Liver (tissue), 9 donors: ENCODE measurements around the gene NOTO. TPM values are rescaled to one million over a fixed set of nuclear protein-coding genes. Genes with fewer than 3 reads are reported as not detected.

Experiments used
- DNase-seq: peaks from one replicate; pipeline ENCODE4 v3.0.0-alpha.2; 2017; ENCODE audit warnings: low spot score
- H3K27ac ChIP-seq, 2 donors: one replicate each; pipeline ENCODE4 v1.7.0; 2013; ENCODE audit warnings: inconsistent platforms in 2 of 2, low read length in 2 of 2, control low read depth in 1 of 2, low read depth in 1 of 2, mild to moderate bottlenecking in 1 of 2
- H3K27me3 ChIP-seq, 4 donors: one replicate each; pipeline versions ENCODE4 v1.6.1 to v1.7.0; 2013; ENCODE audit warnings: low read length in 3 of 4, inconsistent platforms in 1 of 4, mild to moderate bottlenecking in 1 of 4, moderate library complexity in 1 of 4; ENCODE audit not compliant: control insufficient read depth in 4 of 4, insufficient read depth in 4 of 4
- H3K36me3 ChIP-seq, 4 donors: one replicate each; pipeline versions ENCODE4 v1.6.1 to v1.7.0; 2013; ENCODE audit warnings: low read length in 3 of 4, mild to moderate bottlenecking in 3 of 4, low read depth in 1 of 4, moderate library complexity in 1 of 4; ENCODE audit not compliant: control insufficient read depth in 4 of 4, insufficient read depth in 3 of 4
- H3K4me1 ChIP-seq, 4 donors: one replicate each; pipeline versions ENCODE4 v1.6.1 to v1.7.0; 2013; ENCODE audit warnings: low read length in 3 of 4, mild to moderate bottlenecking in 3 of 4, moderate library complexity in 1 of 4; ENCODE audit not compliant: control insufficient read depth in 4 of 4, insufficient read depth in 4 of 4
- H3K4me3 ChIP-seq, 3 donors: one replicate each; pipeline versions ENCODE4 v1.6.1 to v1.7.0; 2013; ENCODE audit warnings: low read length in 3 of 3, control low read depth in 1 of 3, low read depth in 1 of 3, mild to moderate bottlenecking in 1 of 3
- H3K9ac ChIP-seq, 2 donors: one replicate each; pipeline ENCODE4 v1.7.0; 2013; ENCODE audit warnings: low read length in 2 of 2, mild to moderate bottlenecking in 2 of 2, moderate library complexity in 2 of 2, control low read depth in 1 of 2, low read depth in 1 of 2
- H3K9me3 ChIP-seq, 4 donors: one replicate each; pipeline versions ENCODE4 v1.6.1 to v1.7.0; 2013; ENCODE audit warnings: low read length in 3 of 4; ENCODE audit not compliant: control insufficient read depth in 4 of 4
- EGR1 ChIP-seq, 2 donors: IDR thresholded peaks; 2 replicates each; pipeline ENCODE4 v1.6.1; 2016 to 2018; ENCODE audit warnings: antibody characterized with exemption in 2 of 2, low read depth in 2 of 2
- FOXA1 ChIP-seq: IDR thresholded peaks from 2 replicates; pipeline ENCODE4 v1.6.1; 2016; ENCODE audit warnings: antibody characterized with exemption
- FOXA2 ChIP-seq: IDR thresholded peaks from 2 replicates; pipeline ENCODE4 v1.6.1; 2016; ENCODE audit warnings: antibody characterized with exemption
- GABPA ChIP-seq, 2 donors: IDR thresholded peaks in 1 of 2; conservative IDR thresholded peaks in 1 of 2; 2 replicates each; pipeline ENCODE4 v1.6.1; 2016; ENCODE audit warnings: antibody characterized with exemption in 2 of 2, mild to moderate bottlenecking in 1 of 2, moderate library complexity in 1 of 2
- HNF4G ChIP-seq: IDR thresholded peaks from 2 replicates; pipeline ENCODE4 v1.6.1; 2016; ENCODE audit warnings: antibody characterized with exemption
- NR2F2 ChIP-seq: IDR thresholded peaks from 2 replicates; pipeline ENCODE4 v1.6.1; 2016; ENCODE audit warnings: antibody characterized with exemption
- RXRA ChIP-seq, 2 donors: IDR thresholded peaks; 2 replicates each; pipeline ENCODE4 v1.6.1; 2017 to 2018; ENCODE audit warnings: antibody characterized with exemption in 2 of 2, mild to moderate bottlenecking in 1 of 2
- WGBS: extraction: QIAGEN DNeasy Blood & Tissue Kit; methylation state at CpG from one replicate; pipeline ENCODE4 v1.1.7; 2013; 5-methylcytosine and 5-hydroxymethylcytosine counted together
- polyA plus RNA-seq, 2 donors: library from polyadenylated mRNA; stranded (reverse) in 1 of 2; unstranded in 1 of 2; fragments of 200-250 nt in 1 of 2; fragments of >200 nt in 1 of 2; fragmentation: Nextera tagmentation in 1 of 2; extraction: Ambion mirVana in 1 of 2; gene quantifications; one replicate each; pipeline versions ENCODE4 v1.2.1 to v1.2.3, GENCODE V29; 2013 to 2015
- total RNA-seq, 2 donors: library from RNA; depleted of rRNA; stranded (reverse); fragments of >200 nt; gene quantifications; one replicate each; pipeline ENCODE4 v1.2.3, GENCODE V29; 2014
- TF ChIP-seq, protein P1 (sequence below): IDR thresholded peaks from 2 replicates; pipeline ENCODE4 v1.6.1; 2016; ENCODE audit warnings: antibody characterized with exemption, mild to moderate bottlenecking
- TF ChIP-seq, protein P2 (sequence below): IDR thresholded peaks from 2 replicates; pipeline ENCODE4 v1.6.1; 2016; ENCODE audit warnings: antibody characterized with exemption
- TF ChIP-seq, protein P3 (sequence below): IDR thresholded peaks from 2 replicates; pipeline ENCODE4 v1.6.1; 2016; ENCODE audit warnings: antibody characterized with exemption
- TF ChIP-seq, protein P4 (sequence below): IDR thresholded peaks from 2 replicates; pipeline ENCODE4 v1.6.1; 2016; ENCODE audit warnings: antibody characterized with exemption
- TF ChIP-seq, protein P5 (sequence below): fragments of 150-350 bp; IDR thresholded peaks from 2 replicates; pipeline ENCODE4 v1.5.1; 2017; ENCODE audit warnings: improper control_type of control experiment, low read depth, low read length; ENCODE audit not compliant: missing input control
- donor health status: healthy.
- donor health status: healthy.
- donor health status: healthy.
- donor health status: healthy.
- donor health status: healthy.

The NOTO gene
- total and polyA plus RNA-seq, 4 donors, result not detected

DNA sequence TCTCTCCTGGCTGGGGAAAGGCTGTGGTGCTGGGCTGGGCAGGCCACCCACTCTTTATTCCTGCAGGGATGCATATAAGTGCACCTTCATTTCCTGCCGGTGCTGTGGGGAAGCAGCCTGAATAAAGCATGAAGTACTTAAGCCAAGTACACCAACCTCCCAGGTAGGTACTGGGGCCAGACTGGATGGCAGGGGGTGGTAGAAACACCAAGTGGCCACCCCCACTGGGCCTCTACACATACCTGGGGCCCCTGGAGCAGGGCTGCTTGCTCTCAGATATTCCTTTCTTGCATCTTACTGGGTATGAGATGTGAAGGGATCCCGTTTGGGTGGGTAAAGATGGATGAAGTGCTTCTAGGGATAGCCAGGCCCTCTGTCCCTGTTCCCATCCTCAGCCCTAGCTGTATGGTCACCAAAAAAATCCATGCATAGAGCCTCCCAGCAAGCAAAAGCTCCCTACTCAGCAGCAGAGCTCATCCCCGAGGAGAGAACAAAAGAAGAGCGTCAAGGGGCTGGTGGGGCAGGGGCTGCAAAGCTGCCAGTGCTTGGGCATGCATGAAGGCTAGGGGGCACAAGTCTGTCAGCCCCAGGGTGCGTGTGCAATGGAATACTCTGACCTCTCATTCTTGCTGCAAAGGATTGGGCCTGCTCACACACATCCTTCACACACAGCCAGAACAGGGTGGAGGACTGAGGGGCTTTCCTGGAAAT is 53.7 kb downstream of the NOTO start:
- Histone ChIP-seq H3K4me1 (no peaks in the 10 kb centered on the region), H3K9ac (no peak overlapping the region), H3K9me3 (no peaks in the 10 kb centered on the region), H3K36me3 (peaks cover 4 to 32% (median 17%) of the 10 kb centered on the region in 4 donors), H3K27ac (no peak overlapping the region), H3K4me3 (no peak overlapping the region), H3K27me3 (no peaks in the 10 kb centered on the region)
- TF ChIP-seq HNF4G (no peak), NR2F2 (no peak), RXRA (IDR thresholded peaks at IDR 0.05) (no peak), GABPA (IDR thresholded peaks at IDR 0.05 in 1 of 2, conservative IDR thresholded peaks at IDR 0.05 in 1 of 2) (no peak), FOXA1 (no peak), FOXA2 (no peak)
- TF ChIP-seq, protein P1, sequence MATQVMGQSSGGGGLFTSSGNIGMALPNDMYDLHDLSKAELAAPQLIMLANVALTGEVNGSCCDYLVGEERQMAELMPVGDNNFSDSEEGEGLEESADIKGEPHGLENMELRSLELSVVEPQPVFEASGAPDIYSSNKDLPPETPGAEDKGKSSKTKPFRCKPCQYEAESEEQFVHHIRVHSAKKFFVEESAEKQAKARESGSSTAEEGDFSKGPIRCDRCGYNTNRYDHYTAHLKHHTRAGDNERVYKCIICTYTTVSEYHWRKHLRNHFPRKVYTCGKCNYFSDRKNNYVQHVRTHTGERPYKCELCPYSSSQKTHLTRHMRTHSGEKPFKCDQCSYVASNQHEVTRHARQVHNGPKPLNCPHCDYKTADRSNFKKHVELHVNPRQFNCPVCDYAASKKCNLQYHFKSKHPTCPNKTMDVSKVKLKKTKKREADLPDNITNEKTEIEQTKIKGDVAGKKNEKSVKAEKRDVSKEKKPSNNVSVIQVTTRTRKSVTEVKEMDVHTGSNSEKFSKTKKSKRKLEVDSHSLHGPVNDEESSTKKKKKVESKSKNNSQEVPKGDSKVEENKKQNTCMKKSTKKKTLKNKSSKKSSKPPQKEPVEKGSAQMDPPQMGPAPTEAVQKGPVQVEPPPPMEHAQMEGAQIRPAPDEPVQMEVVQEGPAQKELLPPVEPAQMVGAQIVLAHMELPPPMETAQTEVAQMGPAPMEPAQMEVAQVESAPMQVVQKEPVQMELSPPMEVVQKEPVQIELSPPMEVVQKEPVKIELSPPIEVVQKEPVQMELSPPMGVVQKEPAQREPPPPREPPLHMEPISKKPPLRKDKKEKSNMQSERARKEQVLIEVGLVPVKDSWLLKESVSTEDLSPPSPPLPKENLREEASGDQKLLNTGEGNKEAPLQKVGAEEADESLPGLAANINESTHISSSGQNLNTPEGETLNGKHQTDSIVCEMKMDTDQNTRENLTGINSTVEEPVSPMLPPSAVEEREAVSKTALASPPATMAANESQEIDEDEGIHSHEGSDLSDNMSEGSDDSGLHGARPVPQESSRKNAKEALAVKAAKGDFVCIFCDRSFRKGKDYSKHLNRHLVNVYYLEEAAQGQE, result no peak
- TF ChIP-seq, protein P2, sequence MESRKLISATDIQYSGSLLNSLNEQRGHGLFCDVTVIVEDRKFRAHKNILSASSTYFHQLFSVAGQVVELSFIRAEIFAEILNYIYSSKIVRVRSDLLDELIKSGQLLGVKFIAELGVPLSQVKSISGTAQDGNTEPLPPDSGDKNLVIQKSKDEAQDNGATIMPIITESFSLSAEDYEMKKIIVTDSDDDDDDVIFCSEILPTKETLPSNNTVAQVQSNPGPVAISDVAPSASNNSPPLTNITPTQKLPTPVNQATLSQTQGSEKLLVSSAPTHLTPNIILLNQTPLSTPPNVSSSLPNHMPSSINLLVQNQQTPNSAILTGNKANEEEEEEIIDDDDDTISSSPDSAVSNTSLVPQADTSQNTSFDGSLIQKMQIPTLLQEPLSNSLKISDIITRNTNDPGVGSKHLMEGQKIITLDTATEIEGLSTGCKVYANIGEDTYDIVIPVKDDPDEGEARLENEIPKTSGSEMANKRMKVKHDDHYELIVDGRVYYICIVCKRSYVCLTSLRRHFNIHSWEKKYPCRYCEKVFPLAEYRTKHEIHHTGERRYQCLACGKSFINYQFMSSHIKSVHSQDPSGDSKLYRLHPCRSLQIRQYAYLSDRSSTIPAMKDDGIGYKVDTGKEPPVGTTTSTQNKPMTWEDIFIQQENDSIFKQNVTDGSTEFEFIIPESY, result no peak
- TF ChIP-seq, protein P3, sequence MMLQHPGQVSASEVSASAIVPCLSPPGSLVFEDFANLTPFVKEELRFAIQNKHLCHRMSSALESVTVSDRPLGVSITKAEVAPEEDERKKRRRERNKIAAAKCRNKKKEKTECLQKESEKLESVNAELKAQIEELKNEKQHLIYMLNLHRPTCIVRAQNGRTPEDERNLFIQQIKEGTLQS, result no peak
- TF ChIP-seq, protein P4, sequence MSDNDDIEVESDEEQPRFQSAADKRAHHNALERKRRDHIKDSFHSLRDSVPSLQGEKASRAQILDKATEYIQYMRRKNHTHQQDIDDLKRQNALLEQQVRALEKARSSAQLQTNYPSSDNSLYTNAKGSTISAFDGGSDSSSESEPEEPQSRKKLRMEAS, result no peak
- WGBS, result 73% methylated on average over 5 of the region's 5 CpGs
- DNase-seq, result no peak

DNA sequence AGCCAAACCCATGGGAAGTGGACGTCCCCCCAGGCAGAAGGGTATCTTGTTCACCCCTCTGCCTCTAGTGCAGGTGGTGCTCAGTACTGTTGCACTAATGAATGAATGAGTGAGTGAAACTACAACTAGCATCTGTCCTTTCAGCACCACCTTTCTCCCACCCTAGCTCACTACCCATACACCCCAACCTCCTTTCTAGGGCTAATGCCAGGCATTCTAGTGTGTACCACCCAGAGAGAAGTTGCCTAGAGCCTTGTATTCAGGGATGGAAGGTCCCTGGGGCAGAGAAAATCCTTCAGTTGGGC is 54.2 kb downstream of the NOTO start:
- WGBS, result 89% methylated on average over 1 of the region's 1 CpG
- H3K4me1 ChIP-seq, result no peaks in the 10 kb centered on the region
- H3K27ac ChIP-seq, result no peak overlapping the region
- H3K9ac ChIP-seq, result no peak overlapping the region
- peaks cover 4 to 27% (median 16%) of the 10 kb centered on the region in 4 donors for H3K36me3 ChIP-seq
- no peak overlapping the region for H3K4me3 ChIP-seq
- H3K27me3 ChIP-seq, result no peaks in the 10 kb centered on the region
- TF ChIP-seq FOXA1 (no peak), EGR1 (IDR thresholded peaks at IDR 0.05; ENCODE audit: low read depth in 2 of 2) (no peak), FOXA2 (no peak), RXRA (IDR thresholded peaks at IDR 0.05) (no peak)
- TF ChIP-seq, protein P5, sequence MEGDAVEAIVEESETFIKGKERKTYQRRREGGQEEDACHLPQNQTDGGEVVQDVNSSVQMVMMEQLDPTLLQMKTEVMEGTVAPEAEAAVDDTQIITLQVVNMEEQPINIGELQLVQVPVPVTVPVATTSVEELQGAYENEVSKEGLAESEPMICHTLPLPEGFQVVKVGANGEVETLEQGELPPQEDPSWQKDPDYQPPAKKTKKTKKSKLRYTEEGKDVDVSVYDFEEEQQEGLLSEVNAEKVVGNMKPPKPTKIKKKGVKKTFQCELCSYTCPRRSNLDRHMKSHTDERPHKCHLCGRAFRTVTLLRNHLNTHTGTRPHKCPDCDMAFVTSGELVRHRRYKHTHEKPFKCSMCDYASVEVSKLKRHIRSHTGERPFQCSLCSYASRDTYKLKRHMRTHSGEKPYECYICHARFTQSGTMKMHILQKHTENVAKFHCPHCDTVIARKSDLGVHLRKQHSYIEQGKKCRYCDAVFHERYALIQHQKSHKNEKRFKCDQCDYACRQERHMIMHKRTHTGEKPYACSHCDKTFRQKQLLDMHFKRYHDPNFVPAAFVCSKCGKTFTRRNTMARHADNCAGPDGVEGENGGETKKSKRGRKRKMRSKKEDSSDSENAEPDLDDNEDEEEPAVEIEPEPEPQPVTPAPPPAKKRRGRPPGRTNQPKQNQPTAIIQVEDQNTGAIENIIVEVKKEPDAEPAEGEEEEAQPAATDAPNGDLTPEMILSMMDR, result no peak
- no peaks in the 10 kb centered on the region for H3K9me3 ChIP-seq
- no peak for DNase-seq
